Activated T-helper 2 cell treated with anti-CD3 and anti-CD28 coated beads, Interferon-gamma antibody, Interleukin-2, Interleukin-4, amounts not matched to agents 10 μg/mL and 5 μg/mL and 100 μg/mL, durations not matched to agents 14 hours and 24 hours and 36 hours (primary cell): ENCODE measurements around the gene TIMM17B. TPM values are rescaled to one million over a fixed set of nuclear protein-coding genes. Genes with fewer than 3 reads are reported as not detected.
A peak's percentile ranks its signal among the peaks of the same experiment; 100 is the strongest.

Experiments used
- DNase-seq: peaks from one replicate; pipeline ENCODE4 v3.0.0; 2021; ENCODE audit warnings: low spot score
- H3K27ac Mint-ChIP-seq: one replicate; pipeline ENCODE4 v1.8.0; 2021; ENCODE audit warnings: mixed read lengths
- H3K27me3 Mint-ChIP-seq: one replicate; pipeline ENCODE4 v1.8.0; 2021; ENCODE audit warnings: low read depth, mixed read lengths
- H3K36me3 Mint-ChIP-seq: one replicate; pipeline ENCODE4 v1.8.0; 2021; ENCODE audit warnings: low read depth, mixed read lengths
- H3K4me1 Mint-ChIP-seq: one replicate; pipeline ENCODE4 v1.8.0; 2021; ENCODE audit warnings: low read depth, mixed read lengths
- H3K4me3 Mint-ChIP-seq: one replicate; pipeline ENCODE4 v1.8.0; 2021; ENCODE audit warnings: low read depth, mild to moderate bottlenecking, moderate library complexity, mixed read lengths
- H3K9me3 Mint-ChIP-seq: one replicate; pipeline ENCODE4 v1.8.0; 2021; ENCODE audit warnings: mixed read lengths
- intact Hi-C: fragments of 100-400 bp; cut with micrococcal nuclease; formaldehyde crosslinking; loops from one replicate; pipeline ENCODE4 v1.15.1; 2023
- total RNA-seq: library from RNA; stranded (reverse); gene quantifications from 2 replicates; pipeline ENCODE4 v1.2.3, GENCODE V29; 2022

Gene TIMM17B
- total RNA-seq, 1 donor from 2014 or later, result 66.2 TPM

- H3K9me3 Mint-ChIP-seq, result no peaks in the 10 kb centered on the region
- intact Hi-C loops, result loop anchor here (5.0 to 10.0 kb wide), 2 partner anchors 42 to 270 kb away; partner anchors contain the start of gene OTUD5
- peaks cover 34% of the 10 kb centered on the region for H3K4me1 Mint-ChIP-seq
These were observed 17.3 kb upstream of the TIMM17B start for GRCh38 chrX:48914593-48915493.

GRCh38 chrX:48913605-48914366 lies 16.2 kb upstream of the TIMM17B start:
- Mint-ChIP-seq H3K27ac (peak overlapping the region; percentile 63), H3K9me3 (no peaks in the 10 kb centered on the region), H3K4me3 (peak overlapping the region; percentile 91), H3K27me3 (no peaks in the 10 kb centered on the region), H3K4me1 (peaks cover 30% of the 10 kb centered on the region), H3K36me3 (peaks cover 79% of the 10 kb centered on the region)
- intact Hi-C loops, result loop anchor here (10.0 kb wide), 1 partner anchor 269 kb away; no protein-coding TSS in a partner anchor
- DNase-seq, result no peak

More at GRCh38 chrX:48914593-48915493, 17.3 kb upstream of the TIMM17B start:
- Mint-ChIP-seq H3K36me3 (peaks cover 82% of the 10 kb centered on the region), H3K27ac (peak overlapping the region; percentile 58), H3K27me3 (no peaks in the 10 kb centered on the region), H3K4me3 (peak overlapping the region; percentile 91)
- no peak for DNase-seq

- peaks cover 28% of the 10 kb centered on the region for H3K4me1 Mint-ChIP-seq
- peak; percentile 83 for DNase-seq
- peak within 1 kb of the TSS; percentile 94 for H3K4me3 Mint-ChIP-seq
- intact Hi-C loops, result loop anchor here (10.0 kb wide), 1 partner anchor 267 kb away; no protein-coding TSS in a partner anchor
- peaks cover 59% of the 10 kb centered on the region for H3K36me3 Mint-ChIP-seq
- peak within 1 kb of the TSS; percentile 95 for H3K27ac Mint-ChIP-seq
- H3K27me3 Mint-ChIP-seq, result no peaks in the 10 kb centered on the region
- H3K9me3 Mint-ChIP-seq, result no peaks in the 10 kb centered on the region
These were observed 14.0 kb upstream of the TIMM17B start, which contains the start of gene SLC35A2 for GRCh38 chrX:48911412-48912182. Gene SLC35A2 (minus strand): TSS chrX:48911646. CDS start chrX:48911636, 10 bp downstream.

DNA sequence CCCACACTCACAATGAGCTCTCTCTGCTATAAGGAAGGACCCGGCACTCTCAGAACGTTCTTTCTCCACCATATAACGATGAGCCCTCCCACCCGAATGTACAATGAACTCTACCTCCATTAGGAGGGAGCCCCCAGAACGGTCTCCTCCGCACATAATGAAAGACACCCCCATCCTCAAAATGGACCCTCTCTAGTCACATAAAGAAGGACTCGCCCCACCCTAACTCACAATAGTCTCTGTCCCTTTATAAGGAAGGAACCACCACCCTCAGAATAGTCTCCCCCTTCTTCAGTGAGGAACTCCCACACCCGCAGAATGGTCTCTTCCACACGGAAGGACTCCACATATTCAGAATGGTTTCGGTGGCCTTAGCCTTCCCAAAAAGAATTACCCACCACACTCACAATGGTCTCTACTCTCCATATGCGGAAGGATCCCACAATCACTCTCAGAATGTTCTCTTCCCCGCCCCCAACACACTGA lies 13.4 kb upstream of the TIMM17B start:
- Mint-ChIP-seq H3K9me3 (no peaks in the 10 kb centered on the region), H3K4me3 (peak overlapping the region; percentile 94), H3K36me3 (peaks cover 53% of the 10 kb centered on the region), H3K27ac (peak overlapping the region; percentile 95), H3K27me3 (no peaks in the 10 kb centered on the region), H3K4me1 (peaks cover 28% of the 10 kb centered on the region)
- no peak for DNase-seq
- intact Hi-C loops, result loop anchor here (10.0 kb wide), 1 partner anchor 266 kb away; no protein-coding TSS in a partner anchor

DNA sequence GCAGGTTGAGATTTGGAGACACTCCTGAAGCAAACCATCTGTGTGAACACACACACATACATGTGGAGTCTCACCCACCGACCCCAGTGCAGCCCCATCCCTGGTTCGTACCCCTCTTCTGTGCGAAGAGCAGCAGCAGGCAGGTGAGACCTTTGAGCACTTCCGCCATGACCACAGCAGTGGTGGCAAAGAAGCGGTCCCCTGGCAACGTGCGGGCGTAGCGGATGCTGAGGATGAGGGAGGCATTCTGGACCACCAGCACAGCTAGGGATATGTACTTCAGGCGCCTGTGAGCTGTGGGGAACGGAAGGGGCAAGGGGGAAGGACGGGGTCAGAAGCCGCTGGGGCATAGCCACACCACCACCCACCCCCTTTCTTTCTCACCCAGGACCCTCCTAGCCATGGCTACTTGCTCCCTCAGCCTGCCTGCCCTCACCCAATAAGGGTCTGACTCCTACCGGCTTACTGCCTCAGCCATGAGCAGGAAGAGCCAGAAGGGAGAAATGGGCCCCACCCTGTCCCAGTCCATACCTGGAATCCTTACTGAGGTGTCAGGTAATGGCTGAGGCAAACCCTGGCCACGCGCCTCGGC lies 12.2 kb upstream of the TIMM17B start:
- H3K27ac Mint-ChIP-seq, result no peak overlapping the region
- intact Hi-C loops, result loop anchor here (10.0 kb wide), 1 partner anchor 265 kb away; no protein-coding TSS in a partner anchor
- peaks cover 46% of the 10 kb centered on the region for H3K36me3 Mint-ChIP-seq
- H3K4me1 Mint-ChIP-seq, result peaks cover 26% of the 10 kb centered on the region
- no peaks in the 10 kb centered on the region for H3K9me3 Mint-ChIP-seq
- H3K4me3 Mint-ChIP-seq, result no peak overlapping the region
- no peaks in the 10 kb centered on the region for H3K27me3 Mint-ChIP-seq
- DNase-seq, result no peak

GRCh38 chrX:48908600-48908999 lies 11.0 kb upstream of the TIMM17B start:
- H3K4me3 Mint-ChIP-seq, result no peak overlapping the region
- no peaks in the 10 kb centered on the region for H3K9me3 Mint-ChIP-seq
- intact Hi-C loops, result no loop called here
- peaks cover 17% of the 10 kb centered on the region for H3K4me1 Mint-ChIP-seq
- H3K27me3 Mint-ChIP-seq, result no peaks in the 10 kb centered on the region
- peak overlapping the region; percentile 47 for H3K27ac Mint-ChIP-seq
- DNase-seq, result no peak
- peaks cover 42% of the 10 kb centered on the region for H3K36me3 Mint-ChIP-seq

- H3K9me3 Mint-ChIP-seq, result no peaks in the 10 kb centered on the region
- no peaks in the 10 kb centered on the region for H3K27me3 Mint-ChIP-seq
- no peak for DNase-seq
- intact Hi-C loops, result no loop called here
- no peak overlapping the region for H3K4me3 Mint-ChIP-seq
- H3K27ac Mint-ChIP-seq, result no peak overlapping the region
- peaks cover 40% of the 10 kb centered on the region for H3K36me3 Mint-ChIP-seq
- no peaks in the 10 kb centered on the region for H3K4me1 Mint-ChIP-seq
These were observed 7.7 kb upstream of the TIMM17B start for GRCh38 chrX:48905090-48905790.

- intact Hi-C loops, result no loop called here
- Mint-ChIP-seq H3K4me1 (no peaks in the 10 kb centered on the region), H3K27me3 (no peaks in the 10 kb centered on the region), H3K4me3 (no peak overlapping the region), H3K27ac (no peak overlapping the region), H3K9me3 (no peaks in the 10 kb centered on the region), H3K36me3 (peaks cover 42% of the 10 kb centered on the region)
- DNase-seq, result no peak
These were observed 7.1 kb upstream of the TIMM17B start for GRCh38 chrX:48904626-48905025.

- no peak overlapping the region for H3K4me3 Mint-ChIP-seq
- H3K27ac Mint-ChIP-seq, result no peak overlapping the region
These were observed 6.6 kb upstream of the TIMM17B start for GRCh38 chrX:48904180-48904579.

DNA sequence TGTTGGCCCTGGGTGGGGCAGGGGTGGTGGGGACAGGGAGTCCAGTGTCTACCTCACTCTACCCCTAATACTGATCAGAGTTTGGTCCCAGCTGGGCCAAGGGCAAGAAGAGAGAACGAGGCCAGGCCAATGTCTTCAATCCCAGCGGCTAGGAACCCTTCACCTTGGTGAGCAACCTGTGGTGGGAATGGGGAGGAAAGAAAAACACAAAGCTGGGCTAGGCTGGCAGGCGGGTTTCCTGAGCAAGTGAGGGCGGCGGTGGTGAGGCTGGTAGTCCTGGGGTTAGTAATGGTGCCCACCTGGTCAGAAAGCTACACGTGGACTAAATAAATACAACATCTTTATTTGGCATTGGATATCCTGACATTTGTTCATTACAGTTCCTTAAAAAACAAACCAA lies 5.7 kb upstream of the TIMM17B start:
- Mint-ChIP-seq H3K36me3 (peaks cover 43% of the 10 kb centered on the region), H3K27me3 (no peaks in the 10 kb centered on the region), H3K9me3 (no peaks in the 10 kb centered on the region), H3K4me1 (peaks cover 1% of the 10 kb centered on the region), H3K4me3 (no peak overlapping the region), H3K27ac (no peak overlapping the region)
- intact Hi-C loops, result no loop called here
- no peak for DNase-seq

More at GRCh38 chrX:48904180-48904579, 6.6 kb upstream of the TIMM17B start:
- no peaks in the 10 kb centered on the region for H3K9me3 Mint-ChIP-seq
- no peak for DNase-seq
- H3K27me3 Mint-ChIP-seq, result no peaks in the 10 kb centered on the region
- intact Hi-C loops, result no loop called here
- no peaks in the 10 kb centered on the region for H3K4me1 Mint-ChIP-seq
- H3K36me3 Mint-ChIP-seq, result peaks cover 43% of the 10 kb centered on the region

DNA sequence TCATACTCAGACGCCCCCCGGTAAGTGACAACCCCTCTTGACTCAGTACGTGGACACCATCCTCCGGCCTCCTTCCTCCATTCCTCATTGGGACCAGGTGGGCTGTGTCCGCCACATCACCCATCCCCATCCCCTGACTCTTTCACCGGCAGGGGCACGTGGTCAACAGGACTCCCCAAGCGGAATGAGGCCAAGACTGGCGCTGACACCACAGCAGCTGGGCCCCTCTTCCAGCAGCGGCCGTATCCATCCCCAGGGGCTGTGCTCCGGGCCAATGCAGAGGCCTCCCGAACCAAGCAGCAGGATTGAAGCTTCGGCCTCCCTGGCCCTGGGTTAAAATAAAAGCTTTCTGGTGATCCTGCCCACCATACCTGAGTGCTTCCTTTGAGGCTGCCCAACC lies 5.2 kb upstream of the TIMM17B start:
- H3K27me3 Mint-ChIP-seq, result no peaks in the 10 kb centered on the region
- H3K9me3 Mint-ChIP-seq, result no peaks in the 10 kb centered on the region
- H3K4me1 Mint-ChIP-seq, result peaks cover 1% of the 10 kb centered on the region
- DNase-seq, result no peak
- intact Hi-C loops, result no loop called here
- H3K27ac Mint-ChIP-seq, result no peak overlapping the region
- no peak overlapping the region for H3K4me3 Mint-ChIP-seq
- H3K36me3 Mint-ChIP-seq, result peaks cover 46% of the 10 kb centered on the region
